Keratinocyte (primary cell): ENCODE results near the gene YTHDC1. TPM values are rescaled to one million over a fixed set of nuclear protein-coding genes. Genes with fewer than 3 reads are reported as not detected.

Source experiments
- DNase-seq: peaks from one replicate; pipeline ENCODE4 v3.0.0-alpha.2; 2011; ENCODE audit warnings: low read depth, missing footprints, low spot score
- FAIRE-seq: peaks from 2 replicates; lab custom pipeline; 2011; peaks lifted over from hg19 to GRCh38; lab: Jason Lieb, UNC
- H2AFZ ChIP-seq: 2 replicates; pipeline ENCODE4 v1.6.0; 2012; ENCODE audit warnings: low read length, control low read depth, inconsistent platforms; ENCODE audit not compliant: control insufficient read depth
- H3K27ac ChIP-seq: 2 replicates; pipeline ENCODE4 v1.5.1; 2011; ENCODE audit warnings: low read length; ENCODE audit not compliant: control insufficient read depth, insufficient read depth
- H3K27me3 ChIP-seq: 3 replicates; pipeline ENCODE4 v1.6.0; 2011; ENCODE audit warnings: low read length; ENCODE audit not compliant: control insufficient read depth, insufficient read depth; ENCODE audit errors: extremely low read depth
- H3K36me3 ChIP-seq, 2 experiments: 2 replicates in 1 of 2; 3 replicates in 1 of 2; pipeline ENCODE4 v1.5.1; 2011; ENCODE audit warnings: low read length in 2 of 2, mild to moderate bottlenecking in 1 of 2; ENCODE audit not compliant: control insufficient read depth in 2 of 2, insufficient read depth in 2 of 2; ENCODE audit errors: extremely low read depth in 1 of 2
- H3K4me1 ChIP-seq: 3 replicates; pipeline ENCODE4 v1.5.1; 2011; ENCODE audit warnings: low read length; ENCODE audit not compliant: control insufficient read depth, insufficient read depth; ENCODE audit errors: extremely low read depth
- H3K4me2 ChIP-seq: 3 replicates; pipeline ENCODE4 v1.6.0; 2011; ENCODE audit warnings: low read depth, low read length; ENCODE audit not compliant: control insufficient read depth, insufficient read depth; ENCODE audit errors: extremely low read depth
- H3K4me3 ChIP-seq, 3 experiments: fragments of 200-600 bp in 1 of 3; sonication (generic) in 1 of 3; 2 replicates in 2 of 3; 3 replicates in 1 of 3; pipeline ENCODE4 v1.5.1; 2011 to 2016; ENCODE audit warnings: low read length in 3 of 3, mild to moderate bottlenecking in 3 of 3, control low read depth in 2 of 3, inconsistent platforms in 1 of 3, low read depth in 1 of 3, mixed read lengths in 1 of 3, mixed run types in 1 of 3, moderate library complexity in 1 of 3; ENCODE audit not compliant: control insufficient read depth in 2 of 3, insufficient read depth in 2 of 3; ENCODE audit errors: extremely low read depth in 1 of 3
- H3K79me2 ChIP-seq: 2 replicates; pipeline ENCODE4 v1.6.0; 2012; ENCODE audit warnings: low read length; ENCODE audit not compliant: control insufficient read depth, insufficient read depth
- H3K9ac ChIP-seq: 3 replicates; pipeline ENCODE4 v1.6.0; 2011; ENCODE audit warnings: low read length; ENCODE audit not compliant: control insufficient read depth, insufficient read depth; ENCODE audit errors: extremely low read depth
- H3K9me1 ChIP-seq: 3 replicates; pipeline ENCODE4 v1.6.0; 2011; ENCODE audit warnings: low read length; ENCODE audit not compliant: control insufficient read depth, insufficient read depth; ENCODE audit errors: extremely low read depth
- H3K9me3 ChIP-seq: 2 replicates; pipeline ENCODE4 v1.5.1; 2012; ENCODE audit warnings: low read depth, low read length; ENCODE audit not compliant: control insufficient read depth
- H4K20me1 ChIP-seq: 3 replicates; pipeline ENCODE4 v1.6.0; 2011; ENCODE audit warnings: low read length; ENCODE audit not compliant: control insufficient read depth, insufficient read depth; ENCODE audit errors: extremely low read depth
- CTCF ChIP-seq, 3 experiments: IDR thresholded peaks in 1 of 3; conservative IDR thresholded peaks in 1 of 3; optimal IDR thresholded peaks in 1 of 3; 2 replicates in 2 of 3; 3 replicates in 1 of 3; pipeline versions ENCODE3 to v1.5.1; 2011; ENCODE audit warnings: low read length in 3 of 3, mild to moderate bottlenecking in 3 of 3, moderate library complexity in 2 of 3, control low read depth in 1 of 3, inconsistent platforms in 1 of 3; ENCODE audit not compliant: insufficient read depth in 2 of 3; ENCODE audit errors: extremely low read depth in 1 of 3
- EZH2 ChIP-seq: IDR thresholded peaks from one replicate; pipeline ENCODE4 v1.6.1; 2012; ENCODE audit warnings: inconsistent platforms, mild to moderate bottlenecking, low read length, moderate library complexity
- dilution Hi-C: fragments of 300-500 bp; cut with MboI; formaldehyde crosslinking; loops from one replicate; pipeline ENCODE4 v1.7.0; 2020; ENCODE audit warnings: low sequenced_read_pairs; ENCODE audit not compliant: extremely low pct_ligation_motif_present
- polyA plus RNA-seq, 5 experiments: library from polyadenylated mRNA; depleted of rRNA in 3 of 5; stranded (reverse) in 3 of 5; stranded (forward) in 1 of 5; unstranded in 1 of 5; fragments of >200 nt; gene quantifications; 1 replicate in 1 of 5; 2 replicates in 3 of 5; 3 replicates in 1 of 5; pipeline versions ENCODE4 v1.2.1 to v1.2.3, GENCODE V29; 2011 to 2012; ENCODE audit warnings: missing spikeins in 2 of 5, low read depth in 1 of 5, low replicate concordance in 1 of 5

Gene YTHDC1
- polyA plus RNA-seq, 1 donor (not counting 4 experiments of a cell fraction or from before 2014, with no cell fraction given), result 74.2 TPM

GRCh38 chr4:68319040-68319439, 30.9 kb downstream of the YTHDC1 start:
- H4K20me1 ChIP-seq, result no peaks in the 10 kb centered on the region
- DNase-seq (no peak), FAIRE-seq (no peak)
- H3K4me1 ChIP-seq, result no peaks in the 10 kb centered on the region
- H3K4me2 ChIP-seq, result no peak overlapping the region
- H2AFZ ChIP-seq, result no peak overlapping the region
- H3K27ac ChIP-seq, result no peak overlapping the region
- H3K9me3 ChIP-seq, result no peaks in the 10 kb centered on the region
- peaks cover 5% of the 10 kb centered on the region for H3K79me2 ChIP-seq
- no peak for TF ChIP-seq CTCF (optimal IDR thresholded peaks at IDR 0.05 in 1 of 3, IDR thresholded peaks at IDR 0.05 in 1 of 3, conservative IDR thresholded peaks at IDR 0.05 in 1 of 3; ENCODE audit: extremely low read depth in 1 of 3, insufficient read depth in 2 of 3, low read length in 3 of 3)
- no peak for TF ChIP-seq EZH2
- no peaks in the 10 kb centered on the region for H3K27me3 ChIP-seq
- no peak overlapping the region for H3K9ac ChIP-seq
- H3K36me3 ChIP-seq, result peaks cover 16 to 61% of the 10 kb centered on the region in 2 experiments
- dilution Hi-C loops, result no loop called here
- no peaks in the 10 kb centered on the region for H3K9me1 ChIP-seq
- H3K4me3 ChIP-seq, result no peak overlapping the region

- no peak for TF ChIP-seq CTCF (optimal IDR thresholded peaks at IDR 0.05 in 1 of 3, IDR thresholded peaks at IDR 0.05 in 1 of 3, conservative IDR thresholded peaks at IDR 0.05 in 1 of 3; ENCODE audit: extremely low read depth in 1 of 3, insufficient read depth in 2 of 3, low read length in 3 of 3)
- Histone ChIP-seq H4K20me1 (no peaks in the 10 kb centered on the region), H3K4me1 (no peaks in the 10 kb centered on the region), H3K9ac (no peak overlapping the region), H3K4me2 (no peak overlapping the region), H3K27ac (no peak overlapping the region), H3K4me3 (no peak overlapping the region), H2AFZ (no peak overlapping the region), H3K36me3 (peaks cover 14 to 41% of the 10 kb centered on the region in 2 experiments), H3K27me3 (no peaks in the 10 kb centered on the region), H3K9me3 (no peaks in the 10 kb centered on the region), H3K79me2 (peaks cover 2% of the 10 kb centered on the region), H3K9me1 (no peaks in the 10 kb centered on the region)
- DNase-seq, result no peak
- dilution Hi-C loops, result no loop called here
- FAIRE-seq, result no peak
Observed at GRCh38 chr4:68316193-68316969, 33.5 kb downstream of the YTHDC1 start.
